HepG2 (cell line): ENCODE data around the gene ANKS4B. TPM values are rescaled to one million over a fixed set of nuclear protein-coding genes. Genes with fewer than 3 reads are reported as not detected.
A peak's percentile ranks its signal among the peaks of the same experiment; 100 is the strongest.

Experiments
- CEBPG ChIP-seq: IDR thresholded peaks from 2 replicates; pipeline ENCODE4 v1.6.1; 2016
- HOXD1 ChIP-seq: sonication (generic); formaldehyde crosslinking; IDR thresholded peaks from 2 replicates; pipeline ENCODE4 v1.5.0; 2020; ENCODE audit warnings: missing genetic modification reagents
- PAXIP1 ChIP-seq: sonication (generic); formaldehyde crosslinking; conservative IDR thresholded peaks from 2 replicates; pipeline ENCODE4 v1.4.0; 2020; ENCODE audit warnings: mild to moderate bottlenecking, missing genetic modification reagents, moderate library complexity
- SNAPC4 ChIP-seq: sonication (generic); formaldehyde crosslinking; IDR thresholded peaks from 2 replicates; pipeline ENCODE4 v1.4.0; 2020; ENCODE audit warnings: mild to moderate bottlenecking, missing genetic modification reagents
- TBP ChIP-seq: sonication (generic); formaldehyde crosslinking; IDR thresholded peaks from 2 replicates; pipeline ENCODE4 v1.5.0; 2020; ENCODE audit warnings: missing genetic modification reagents
- ZFP37 ChIP-seq: sonication (generic); formaldehyde crosslinking; IDR thresholded peaks from 2 replicates; pipeline ENCODE4 v1.4.0; 2020; ENCODE audit warnings: missing genetic modification reagents, borderline replicate concordance
- ZNF558 ChIP-seq: sonication (generic); formaldehyde crosslinking; IDR thresholded peaks from 2 replicates; pipeline ENCODE4 v1.9.0; 2022; ENCODE audit warnings: mild to moderate bottlenecking, missing genetic modification reagents, borderline replicate concordance
- ZNF562 ChIP-seq: sonication (generic); formaldehyde crosslinking; IDR thresholded peaks from 2 replicates; pipeline ENCODE4 v1.8.0; 2022; ENCODE audit warnings: missing genetic modification reagents, borderline replicate concordance
- ZNF644 ChIP-seq: IDR thresholded peaks from 2 replicates; pipeline ENCODE4 v1.6.1; 2016; ENCODE audit warnings: low read depth
- polyA plus RNA-seq, 8 experiments: library from polyadenylated mRNA; depleted of rRNA in 3 of 8; stranded (reverse) in 7 of 8; unstranded in 1 of 8; fragments of >200 nt; fragmentation: Illumina TruSeq in 4 of 8; extraction: Trizol in 4 of 8; gene quantifications; 2 replicates each; pipeline versions ENCODE4 v1.2.1 to v1.2.3, GENCODE V29; 2011 to 2016; ENCODE audit warnings: low read depth in 4 of 8, missing spikeins in 1 of 8, mixed read lengths in 1 of 8; ENCODE audit not compliant: insufficient read depth in 1 of 8
- total RNA-seq, 5 experiments: library from RNA; depleted of rRNA; stranded (reverse); fragments of >200 nt; fragmentation: Illumina TruSeq; extraction: Trizol; gene quantifications; 2 replicates each; pipeline ENCODE4 v1.2.3, GENCODE V29; 2016; ENCODE audit warnings: low read depth in 1 of 5
- TF ChIP-seq, protein P1 (sequence below): sonication (generic); formaldehyde crosslinking; IDR thresholded peaks from 2 replicates; pipeline ENCODE4 v1.4.0; 2020; ENCODE audit warnings: mild to moderate bottlenecking, missing genetic modification reagents, borderline replicate concordance
- TF ChIP-seq, protein P2 (sequence below): sonication (generic); formaldehyde crosslinking; IDR thresholded peaks from 2 replicates; pipeline ENCODE4 v1.5.0; 2020; ENCODE audit warnings: mild to moderate bottlenecking, missing genetic modification reagents

The ANKS4B gene
- total and polyA plus RNA-seq, 2 of the 13 experiments (the other 11 are each of a cell fraction or from before 2014, with no cell fraction given), result 6.5 to 30.0 TPM

DNA sequence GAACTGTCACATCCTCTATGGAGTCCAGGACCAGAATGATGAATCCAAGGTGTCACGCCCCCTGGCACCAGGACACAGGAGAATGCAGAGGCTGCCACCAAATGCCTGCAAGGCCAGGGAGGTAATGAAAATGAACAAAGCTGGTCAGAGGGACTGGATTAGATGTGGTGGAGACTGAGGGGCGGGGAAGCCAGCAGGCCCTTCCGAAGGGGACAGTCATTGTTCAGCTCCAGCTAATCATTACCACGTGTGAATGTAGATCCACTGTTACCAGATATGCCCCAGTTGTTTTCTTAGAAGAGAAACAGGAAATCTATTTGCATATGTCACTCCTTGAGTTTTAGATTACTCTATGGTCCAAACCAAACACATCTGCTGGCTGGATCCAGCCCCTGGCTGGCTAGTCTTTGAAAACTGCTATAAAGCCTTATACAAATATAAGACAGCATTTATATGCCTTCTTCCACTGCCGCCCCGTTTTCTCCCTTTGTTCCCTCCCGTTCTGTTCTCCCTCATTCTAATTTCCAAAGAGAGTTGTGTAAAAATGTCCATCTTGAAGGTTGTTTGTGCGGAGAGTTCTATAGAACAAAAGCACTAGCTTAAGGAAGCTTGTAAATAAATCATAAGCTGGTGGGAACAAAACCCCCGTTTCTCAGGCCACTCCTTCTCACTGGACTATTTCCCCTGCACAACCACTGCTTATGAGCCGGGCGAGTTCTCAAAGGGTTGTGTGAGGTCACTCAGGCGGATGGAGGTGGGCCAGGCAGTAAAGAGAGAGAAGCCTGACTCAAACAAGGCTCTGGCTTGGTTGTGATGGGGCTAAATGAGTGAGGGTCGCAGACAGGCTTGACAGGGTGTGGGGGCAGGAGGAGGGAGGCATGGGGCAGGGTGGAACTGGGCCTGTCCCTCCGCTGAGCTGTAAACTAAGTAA, 30.4 kb downstream of the ANKS4B start (continued):
- TF ChIP-seq, protein P1, sequence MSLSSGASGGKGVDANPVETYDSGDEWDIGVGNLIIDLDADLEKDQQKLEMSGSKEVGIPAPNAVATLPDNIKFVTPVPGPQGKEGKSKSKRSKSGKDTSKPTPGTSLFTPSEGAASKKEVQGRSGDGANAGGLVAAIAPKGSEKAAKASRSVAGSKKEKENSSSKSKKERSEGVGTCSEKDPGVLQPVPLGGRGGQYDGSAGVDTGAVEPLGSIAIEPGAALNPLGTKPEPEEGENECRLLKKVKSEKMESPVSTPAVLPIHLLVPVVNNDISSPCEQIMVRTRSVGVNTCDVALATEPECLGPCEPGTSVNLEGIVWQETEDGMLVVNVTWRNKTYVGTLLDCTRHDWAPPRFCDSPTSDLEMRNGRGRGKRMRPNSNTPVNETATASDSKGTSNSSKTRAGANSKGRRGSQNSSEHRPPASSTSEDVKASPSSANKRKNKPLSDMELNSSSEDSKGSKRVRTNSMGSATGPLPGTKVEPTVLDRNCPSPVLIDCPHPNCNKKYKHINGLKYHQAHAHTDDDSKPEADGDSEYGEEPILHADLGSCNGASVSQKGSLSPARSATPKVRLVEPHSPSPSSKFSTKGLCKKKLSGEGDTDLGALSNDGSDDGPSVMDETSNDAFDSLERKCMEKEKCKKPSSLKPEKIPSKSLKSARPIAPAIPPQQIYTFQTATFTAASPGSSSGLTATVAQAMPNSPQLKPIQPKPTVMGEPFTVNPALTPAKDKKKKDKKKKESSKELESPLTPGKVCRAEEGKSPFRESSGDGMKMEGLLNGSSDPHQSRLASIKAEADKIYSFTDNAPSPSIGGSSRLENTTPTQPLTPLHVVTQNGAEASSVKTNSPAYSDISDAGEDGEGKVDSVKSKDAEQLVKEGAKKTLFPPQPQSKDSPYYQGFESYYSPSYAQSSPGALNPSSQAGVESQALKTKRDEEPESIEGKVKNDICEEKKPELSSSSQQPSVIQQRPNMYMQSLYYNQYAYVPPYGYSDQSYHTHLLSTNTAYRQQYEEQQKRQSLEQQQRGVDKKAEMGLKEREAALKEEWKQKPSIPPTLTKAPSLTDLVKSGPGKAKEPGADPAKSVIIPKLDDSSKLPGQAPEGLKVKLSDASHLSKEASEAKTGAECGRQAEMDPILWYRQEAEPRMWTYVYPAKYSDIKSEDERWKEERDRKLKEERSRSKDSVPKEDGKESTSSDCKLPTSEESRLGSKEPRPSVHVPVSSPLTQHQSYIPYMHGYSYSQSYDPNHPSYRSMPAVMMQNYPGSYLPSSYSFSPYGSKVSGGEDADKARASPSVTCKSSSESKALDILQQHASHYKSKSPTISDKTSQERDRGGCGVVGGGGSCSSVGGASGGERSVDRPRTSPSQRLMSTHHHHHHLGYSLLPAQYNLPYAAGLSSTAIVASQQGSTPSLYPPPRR (CRISPR knock-in tag), result 0 out of 2 replicates have a peak, but pooled peaks have one; percentile 16
- no peak for TF ChIP-seq TBP (CRISPR knock-in tag)
- peak; percentile 41; the same call in 1 of the 2 replicates for TF ChIP-seq ZNF644
- no peak for TF ChIP-seq ZFP37 (CRISPR knock-in tag)
- 0 out of 2 replicates have a peak, but pooled peaks have one; percentile 29 for TF ChIP-seq ZNF558 (CRISPR knock-in tag)
- TF ChIP-seq SNAPC4, result no peak
- peak; percentile 38; the same call in 1 of the 2 replicates for TF ChIP-seq CEBPG (CRISPR knock-in tag)
- TF ChIP-seq HOXD1, result no peak
- TF ChIP-seq, protein P2, sequence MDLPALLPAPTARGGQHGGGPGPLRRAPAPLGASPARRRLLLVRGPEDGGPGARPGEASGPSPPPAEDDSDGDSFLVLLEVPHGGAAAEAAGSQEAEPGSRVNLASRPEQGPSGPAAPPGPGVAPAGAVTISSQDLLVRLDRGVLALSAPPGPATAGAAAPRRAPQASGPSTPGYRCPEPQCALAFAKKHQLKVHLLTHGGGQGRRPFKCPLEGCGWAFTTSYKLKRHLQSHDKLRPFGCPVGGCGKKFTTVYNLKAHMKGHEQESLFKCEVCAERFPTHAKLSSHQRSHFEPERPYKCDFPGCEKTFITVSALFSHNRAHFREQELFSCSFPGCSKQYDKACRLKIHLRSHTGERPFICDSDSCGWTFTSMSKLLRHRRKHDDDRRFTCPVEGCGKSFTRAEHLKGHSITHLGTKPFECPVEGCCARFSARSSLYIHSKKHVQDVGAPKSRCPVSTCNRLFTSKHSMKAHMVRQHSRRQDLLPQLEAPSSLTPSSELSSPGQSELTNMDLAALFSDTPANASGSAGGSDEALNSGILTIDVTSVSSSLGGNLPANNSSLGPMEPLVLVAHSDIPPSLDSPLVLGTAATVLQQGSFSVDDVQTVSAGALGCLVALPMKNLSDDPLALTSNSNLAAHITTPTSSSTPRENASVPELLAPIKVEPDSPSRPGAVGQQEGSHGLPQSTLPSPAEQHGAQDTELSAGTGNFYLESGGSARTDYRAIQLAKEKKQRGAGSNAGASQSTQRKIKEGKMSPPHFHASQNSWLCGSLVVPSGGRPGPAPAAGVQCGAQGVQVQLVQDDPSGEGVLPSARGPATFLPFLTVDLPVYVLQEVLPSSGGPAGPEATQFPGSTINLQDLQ (CRISPR knock-in tag), result no peak
- no peak for TF ChIP-seq ZNF562 (CRISPR knock-in tag)
- TF ChIP-seq PAXIP1 (CRISPR knock-in tag), result peak; percentile 54
